ENCODE results near the gene PAQR9. TPM values are rescaled to one million over a fixed set of nuclear protein-coding genes. Genes with fewer than 3 reads are reported as not detected.

PAQR9 gene
- total and polyA plus RNA-seq, 2 of the 13 experiments (the other 11 are each of a cell fraction or from before 2014, with no cell fraction given): 3.7 to 10.3 TPM

DNA sequence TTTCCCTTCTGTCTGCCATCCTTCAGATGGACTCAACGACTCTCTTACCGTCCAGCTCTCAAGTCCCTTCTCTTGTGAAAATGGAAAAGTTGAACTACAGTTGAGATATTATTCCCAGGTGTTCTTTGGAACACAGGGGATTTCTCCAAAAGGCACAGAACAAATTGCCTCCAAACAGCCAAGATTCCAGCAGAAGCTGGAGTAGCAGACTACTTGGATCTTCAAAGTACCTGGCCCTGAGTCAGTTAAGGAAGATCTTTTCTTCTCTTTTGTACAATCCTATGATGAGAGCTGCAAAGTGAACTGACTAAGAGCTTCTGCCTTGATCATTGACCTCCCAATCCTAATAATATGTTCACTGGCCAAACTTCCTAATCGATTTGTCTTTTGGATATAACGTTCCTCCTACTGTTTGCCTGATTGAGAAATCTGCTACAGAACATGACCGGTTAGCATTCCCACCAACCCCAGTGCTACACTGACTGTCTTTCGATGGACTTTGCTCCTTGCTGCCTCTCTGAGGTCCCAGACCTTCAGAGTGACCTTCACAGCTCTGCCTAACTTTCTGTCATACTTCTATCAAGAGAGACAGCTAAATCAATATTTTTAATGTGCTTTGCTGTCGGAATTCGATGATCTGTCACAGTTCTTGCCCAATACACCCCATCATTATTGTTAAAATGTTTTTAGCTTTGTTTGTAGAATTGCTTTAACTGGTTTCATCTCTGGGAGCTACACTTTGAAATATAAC is 21.9 kb downstream of the PAQR9 start (continued):
- TF ChIP-seq HMGA1 (CRISPR knock-in tag; conservative IDR thresholded peaks at IDR 0.05) (no peak), RAD21 (CRISPR knock-in tag; IDR thresholded peaks at IDR 0.05) (peak; percentile 18; the same call in 1 of the 2 replicates), ZNF607 (CRISPR knock-in tag; IDR thresholded peaks at IDR 0.05; ENCODE audit: borderline replicate concordance) (peak; percentile 62), AKNA (CRISPR knock-in tag; IDR thresholded peaks at IDR 0.05; ENCODE audit: borderline replicate concordance) (no peak), AFF4 (CRISPR knock-in tag; IDR thresholded peaks at IDR 0.05) (no peak), STAT6 (CRISPR knock-in tag; IDR thresholded peaks at IDR 0.05; ENCODE audit: borderline replicate concordance) (peak; percentile 41; the same call in 1 of the 2 replicates)
- TF ChIP-seq, protein P1, sequence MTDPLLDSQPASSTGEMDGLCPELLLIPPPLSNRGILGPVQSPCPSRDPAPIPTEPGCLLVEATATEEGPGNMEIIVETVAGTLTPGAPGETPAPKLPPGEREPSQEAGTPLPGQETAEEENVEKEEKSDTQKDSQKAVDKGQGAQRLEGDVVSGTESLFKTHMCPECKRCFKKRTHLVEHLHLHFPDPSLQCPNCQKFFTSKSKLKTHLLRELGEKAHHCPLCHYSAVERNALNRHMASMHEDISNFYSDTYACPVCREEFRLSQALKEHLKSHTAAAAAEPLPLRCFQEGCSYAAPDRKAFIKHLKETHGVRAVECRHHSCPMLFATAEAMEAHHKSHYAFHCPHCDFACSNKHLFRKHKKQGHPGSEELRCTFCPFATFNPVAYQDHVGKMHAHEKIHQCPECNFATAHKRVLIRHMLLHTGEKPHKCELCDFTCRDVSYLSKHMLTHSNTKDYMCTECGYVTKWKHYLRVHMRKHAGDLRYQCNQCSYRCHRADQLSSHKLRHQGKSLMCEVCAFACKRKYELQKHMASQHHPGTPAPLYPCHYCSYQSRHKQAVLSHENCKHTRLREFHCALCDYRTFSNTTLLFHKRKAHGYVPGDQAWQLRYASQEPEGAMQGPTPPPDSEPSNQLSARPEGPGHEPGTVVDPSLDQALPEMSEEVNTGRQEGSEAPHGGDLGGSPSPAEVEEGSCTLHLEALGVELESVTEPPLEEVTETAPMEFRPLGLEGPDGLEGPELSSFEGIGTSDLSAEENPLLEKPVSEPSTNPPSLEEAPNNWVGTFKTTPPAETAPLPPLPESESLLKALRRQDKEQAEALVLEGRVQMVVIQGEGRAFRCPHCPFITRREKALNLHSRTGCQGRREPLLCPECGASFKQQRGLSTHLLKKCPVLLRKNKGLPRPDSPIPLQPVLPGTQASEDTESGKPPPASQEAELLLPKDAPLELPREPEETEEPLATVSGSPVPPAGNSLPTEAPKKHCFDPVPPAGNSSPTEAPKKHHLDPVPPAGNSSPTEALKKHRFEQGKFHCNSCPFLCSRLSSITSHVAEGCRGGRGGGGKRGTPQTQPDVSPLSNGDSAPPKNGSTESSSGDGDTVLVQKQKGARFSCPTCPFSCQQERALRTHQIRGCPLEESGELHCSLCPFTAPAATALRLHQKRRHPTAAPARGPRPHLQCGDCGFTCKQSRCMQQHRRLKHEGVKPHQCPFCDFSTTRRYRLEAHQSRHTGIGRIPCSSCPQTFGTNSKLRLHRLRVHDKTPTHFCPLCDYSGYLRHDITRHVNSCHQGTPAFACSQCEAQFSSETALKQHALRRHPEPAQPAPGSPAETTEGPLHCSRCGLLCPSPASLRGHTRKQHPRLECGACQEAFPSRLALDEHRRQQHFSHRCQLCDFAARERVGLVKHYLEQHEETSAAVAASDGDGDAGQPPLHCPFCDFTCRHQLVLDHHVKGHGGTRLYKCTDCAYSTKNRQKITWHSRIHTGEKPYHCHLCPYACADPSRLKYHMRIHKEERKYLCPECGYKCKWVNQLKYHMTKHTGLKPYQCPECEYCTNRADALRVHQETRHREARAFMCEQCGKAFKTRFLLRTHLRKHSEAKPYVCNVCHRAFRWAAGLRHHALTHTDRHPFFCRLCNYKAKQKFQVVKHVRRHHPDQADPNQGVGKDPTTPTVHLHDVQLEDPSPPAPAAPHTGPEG (CRISPR knock-in tag; IDR thresholded peaks at IDR 0.05): no peak
